Ovary (tissue), 9 donors: ENCODE results near the gene GALNTL6. TPM values are rescaled to one million over a fixed set of nuclear protein-coding genes. Genes with fewer than 3 reads are reported as not detected.

Experiments used
- DNase-seq, 5 donors: peaks; one replicate each; pipeline ENCODE4 v3.0.0-alpha.2; 2019 to 2020
- H3K27ac ChIP-seq, 2 donors: fragments of 200-600 bp; one replicate each; pipeline versions ENCODE4 v1.5.1 to v1.8.0; 2019 to 2022
- H3K27me3 ChIP-seq: fragments of 200-600 bp; one replicate; pipeline ENCODE4 v1.8.0; 2022
- H3K36me3 ChIP-seq: fragments of 200-600 bp; sonication (generic); one replicate; pipeline ENCODE4 v1.5.1; 2019
- H3K4me1 ChIP-seq: one replicate; pipeline ENCODE4 v1.8.1; 2013; ENCODE audit warnings: mild to moderate bottlenecking, moderate library complexity; ENCODE audit not compliant: insufficient read depth
- H3K4me3 ChIP-seq: fragments of 200-600 bp; sonication (generic); one replicate; pipeline ENCODE4 v1.5.1; 2017
- H3K9me3 ChIP-seq, 2 donors: fragments of 200-600 bp in 1 of 2; sonication (generic) in 1 of 2; one replicate each; pipeline versions ENCODE4 v1.5.1 to v1.8.1; 2013 to 2019; ENCODE audit warnings: mild to moderate bottlenecking in 1 of 2, moderate library complexity in 1 of 2
- EP300 ChIP-seq: sonication (generic); formaldehyde crosslinking; IDR thresholded peaks from one replicate; pipeline ENCODE4 v1.6.1; 2017; ENCODE audit warnings: antibody characterized with exemption
- POLR2A ChIP-seq: fragments of 450-650 bp; IDR thresholded peaks from one replicate; pipeline ENCODE4 v1.6.1; 2017; ENCODE audit warnings: antibody characterized with exemption, mild to moderate bottlenecking, moderate library complexity
- WGBS, 3 donors: extraction: QIAGEN DNeasy Blood & Tissue Kit in 1 of 3; methylation state at CpG; one replicate each; pipeline versions ENCODE4 v1.1.5 to v1.1.7; 2013 to 2017; 5-methylcytosine and 5-hydroxymethylcytosine counted together
- intact Hi-C, 4 donors: fragments of 100-400 bp; cut with DNase I; formaldehyde crosslinking; loops; one replicate each; pipeline versions ENCODE4 v1.11.0 to v1.15.1; 2022 to 2023
- polyA plus RNA-seq, 2 donors: library from polyadenylated mRNA; stranded (reverse); fragments of 200-250 nt in 1 of 2; fragments of 350-450 nt in 1 of 2; fragmentation: Illumina TruSeq in 1 of 2; extraction: RNeasy Lipid Tissue Mini Kit (QIAGEN cat#74804) in 1 of 2; gene quantifications; one replicate each; pipeline ENCODE4 v1.2.3, GENCODE V29; 2013 to 2014
- total RNA-seq, 7 donors: library from RNA; depleted of rRNA in 2 of 7; stranded (reverse); fragments of >200 nt in 2 of 7; fragmentation: NEBNext Ultra II Directional in 3 of 7; extraction: Animal tissue kit (Norgen Biotek cat#: 25700) in 3 of 7; gene quantifications; one replicate each; pipeline versions ENCODE4 v1.1.0 to v1.2.4, GENCODE V29; 2016 to 2023
- TF ChIP-seq, protein P1 (sequence below), 3 donors: fragments of 450-650 bp in 2 of 3; fragments of 200-600 bp in 1 of 3; IDR thresholded peaks; one replicate each; pipeline versions ENCODE4 v1.5.1 to v1.8.0; 2016 to 2022; ENCODE audit warnings: antibody characterized with exemption in 3 of 3, mild to moderate bottlenecking in 1 of 3
- donor health status: DM: no; HTN: no; CAD: no; lungs with moderate emphysema.
- donor health status: DM: no; HTN: no; CAD: no.
- donor health status: Bipolar disorder and iron deficiency.
- donor health status: DM: yes; HTN: yes; CAD: no.
- donor health status: DM: no; HTN: no; CAD: no.
- donor health status: DM: yes; HTN: yes; CAD: no.

GALNTL6 gene
- total and polyA plus RNA-seq, 9 donors: 0.11 to 1.8 TPM; not detected in 7

DNA sequence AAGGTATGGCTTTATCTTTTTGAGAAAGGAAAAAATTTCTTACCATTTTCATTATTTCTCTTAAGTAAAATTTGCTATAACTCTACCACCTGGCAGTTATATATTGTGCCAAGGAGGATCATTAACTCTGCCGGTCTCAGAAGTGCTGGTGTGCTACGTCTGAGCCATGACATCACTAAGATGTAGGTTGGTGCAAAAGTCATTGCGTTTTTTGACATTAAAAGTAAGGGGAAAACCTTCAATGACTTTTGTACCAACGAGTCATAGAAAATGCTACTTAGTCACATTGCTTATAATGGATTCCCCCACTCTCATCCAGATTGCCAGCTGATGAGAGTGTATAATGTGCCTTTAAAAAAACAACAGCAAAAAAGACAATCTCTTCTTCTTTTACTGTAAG, 786.4 kb downstream of the GALNTL6 start:
- no peak overlapping the region for H3K4me3 ChIP-seq
- TF ChIP-seq, protein P1, sequence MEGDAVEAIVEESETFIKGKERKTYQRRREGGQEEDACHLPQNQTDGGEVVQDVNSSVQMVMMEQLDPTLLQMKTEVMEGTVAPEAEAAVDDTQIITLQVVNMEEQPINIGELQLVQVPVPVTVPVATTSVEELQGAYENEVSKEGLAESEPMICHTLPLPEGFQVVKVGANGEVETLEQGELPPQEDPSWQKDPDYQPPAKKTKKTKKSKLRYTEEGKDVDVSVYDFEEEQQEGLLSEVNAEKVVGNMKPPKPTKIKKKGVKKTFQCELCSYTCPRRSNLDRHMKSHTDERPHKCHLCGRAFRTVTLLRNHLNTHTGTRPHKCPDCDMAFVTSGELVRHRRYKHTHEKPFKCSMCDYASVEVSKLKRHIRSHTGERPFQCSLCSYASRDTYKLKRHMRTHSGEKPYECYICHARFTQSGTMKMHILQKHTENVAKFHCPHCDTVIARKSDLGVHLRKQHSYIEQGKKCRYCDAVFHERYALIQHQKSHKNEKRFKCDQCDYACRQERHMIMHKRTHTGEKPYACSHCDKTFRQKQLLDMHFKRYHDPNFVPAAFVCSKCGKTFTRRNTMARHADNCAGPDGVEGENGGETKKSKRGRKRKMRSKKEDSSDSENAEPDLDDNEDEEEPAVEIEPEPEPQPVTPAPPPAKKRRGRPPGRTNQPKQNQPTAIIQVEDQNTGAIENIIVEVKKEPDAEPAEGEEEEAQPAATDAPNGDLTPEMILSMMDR (IDR thresholded peaks at IDR 0.05): no peak
- no peak for TF ChIP-seq EP300
- no peak for TF ChIP-seq POLR2A
- no peaks in the 10 kb centered on the region for H3K27me3 ChIP-seq
- no peak for DNase-seq
- H3K4me1 ChIP-seq: no peaks in the 10 kb centered on the region
- no peak overlapping the region for H3K27ac ChIP-seq
- no peaks in the 10 kb centered on the region for H3K9me3 ChIP-seq
- 74 to 82% (median 79%) methylated on average over 4 of the region's 4 CpGs for WGBS, 3 donors
- H3K36me3 ChIP-seq: no peaks in the 10 kb centered on the region
- intact Hi-C loops: no loop called here

DNA sequence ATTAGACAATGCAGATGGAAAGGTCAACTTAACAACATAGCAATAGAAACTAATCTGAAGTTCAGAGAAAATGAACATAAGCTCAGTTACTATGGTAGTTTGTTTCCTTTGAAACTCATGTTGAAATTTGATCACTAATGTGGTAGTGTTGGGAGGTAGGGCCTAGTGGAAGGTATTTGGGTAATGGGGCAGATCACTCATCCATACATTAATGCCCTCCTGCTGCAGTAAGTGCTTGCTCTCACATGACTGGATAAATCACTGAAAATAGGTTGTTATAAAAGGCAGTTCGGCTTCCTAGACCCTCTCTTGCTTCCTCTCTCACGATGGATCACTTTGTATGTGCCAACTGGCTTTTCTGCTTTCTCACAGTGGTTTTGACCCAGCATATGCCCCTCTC, 788.0 kb downstream of the GALNTL6 start:
- Histone ChIP-seq H3K27ac (no peak overlapping the region), H3K9me3 (no peaks in the 10 kb centered on the region), H3K4me3 (no peak overlapping the region), H3K36me3 (no peaks in the 10 kb centered on the region), H3K4me1 (no peaks in the 10 kb centered on the region), H3K27me3 (no peaks in the 10 kb centered on the region)
- intact Hi-C loops: no loop called here
- DNase-seq: no peak
- 66 to 77% (median 73%) methylated on average over 2 of the region's 2 CpGs for WGBS, 3 donors
- TF ChIP-seq POLR2A (no peak), EP300 (no peak)
- TF ChIP-seq, protein P1 (IDR thresholded peaks at IDR 0.05): no peak

GRCh38 chr4:172619218-172619617, 806.0 kb downstream of the GALNTL6 start:
- intact Hi-C loops: no loop called here
- Histone ChIP-seq H3K27me3 (no peaks in the 10 kb centered on the region), H3K4me3 (no peak overlapping the region), H3K9me3 (no peaks in the 10 kb centered on the region), H3K27ac (no peak overlapping the region), H3K4me1 (no peaks in the 10 kb centered on the region), H3K36me3 (no peaks in the 10 kb centered on the region)
- TF ChIP-seq, protein P1 (IDR thresholded peaks at IDR 0.05): no peak
- TF ChIP-seq POLR2A: no peak
- TF ChIP-seq EP300: no peak
- no peak for DNase-seq
- 83 to 90% (median 87%) methylated on average over 5 of the region's 5 CpGs for WGBS, 3 donors

GRCh38 chr4:172619798-172620197, 806.6 kb downstream of the GALNTL6 start:
- no peaks in the 10 kb centered on the region for H3K27me3 ChIP-seq
- WGBS, 3 donors: 56 to 85% (median 71%) methylated on average over 2 of the region's 2 CpGs
- TF ChIP-seq POLR2A (no peak), EP300 (no peak)
- TF ChIP-seq, protein P1 (IDR thresholded peaks at IDR 0.05): no peak
- DNase-seq: no peak
- H3K27ac ChIP-seq: no peak overlapping the region
- intact Hi-C loops: no loop called here
- no peaks in the 10 kb centered on the region for H3K9me3 ChIP-seq
- H3K4me3 ChIP-seq: no peak overlapping the region
- H3K4me1 ChIP-seq: no peaks in the 10 kb centered on the region
- H3K36me3 ChIP-seq: no peaks in the 10 kb centered on the region
